ENCODE data around the gene CACNA2D4.
A peak's percentile ranks its signal among the peaks of the same experiment; 100 is the strongest.

CACNA2D4 gene

DNA sequence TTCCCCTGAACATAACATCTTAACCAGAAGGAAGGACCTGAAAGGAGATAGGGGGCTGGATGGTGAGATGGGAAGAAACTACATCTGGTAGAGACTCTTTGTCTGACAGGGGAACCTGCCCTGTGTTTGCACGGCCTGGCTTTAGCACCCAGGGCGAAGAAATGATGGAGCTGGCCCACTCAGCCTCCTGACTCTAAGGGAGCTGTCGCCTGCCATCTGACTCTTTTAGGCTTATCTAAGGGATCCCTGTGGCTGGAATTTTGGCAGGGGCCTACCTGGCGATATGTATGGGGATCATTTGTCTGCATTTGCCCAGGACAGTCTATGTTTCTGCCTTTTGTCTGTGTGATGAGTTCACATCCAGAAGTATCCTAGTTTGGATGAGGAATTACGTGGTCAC is 15.6 kb upstream of the CACNA2D4 start:
- no peak for DNase-seq

DNA sequence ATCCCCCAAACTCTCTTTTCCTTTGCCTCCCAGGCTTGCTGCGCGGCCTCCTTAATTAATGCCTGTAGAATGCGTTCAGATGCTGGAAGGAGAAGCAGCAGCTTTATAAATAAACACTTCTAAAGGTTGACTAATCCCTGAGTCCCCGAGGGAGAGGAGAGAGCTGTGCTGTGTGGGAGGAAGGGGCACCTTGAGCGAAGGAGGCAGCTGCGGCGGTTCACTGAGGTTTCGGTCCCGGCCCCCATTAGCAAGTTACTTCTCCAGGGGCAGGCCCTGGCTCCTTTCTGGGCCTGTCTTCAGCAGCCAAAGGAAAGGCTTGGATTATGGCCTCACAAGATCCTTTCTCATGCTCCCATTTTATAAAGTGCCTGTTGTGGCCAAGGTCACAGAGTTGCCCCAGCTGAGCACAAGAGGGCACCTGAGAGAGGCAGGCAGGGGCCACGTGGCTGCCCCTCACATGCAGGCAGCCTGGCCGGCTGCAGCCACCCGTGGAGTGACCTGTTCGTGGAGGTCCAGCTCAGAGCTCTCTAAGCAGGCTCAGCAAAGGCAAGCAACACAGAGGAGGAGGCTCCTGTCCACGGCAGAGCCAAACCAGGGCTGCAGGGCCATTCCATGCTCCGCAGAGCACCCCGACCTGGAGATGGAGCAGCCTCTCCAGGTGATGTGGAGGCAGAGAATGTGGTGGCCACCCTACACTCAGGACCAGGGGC is 15.0 kb upstream of the CACNA2D4 start:
- DNase-seq, result no peak

DNA sequence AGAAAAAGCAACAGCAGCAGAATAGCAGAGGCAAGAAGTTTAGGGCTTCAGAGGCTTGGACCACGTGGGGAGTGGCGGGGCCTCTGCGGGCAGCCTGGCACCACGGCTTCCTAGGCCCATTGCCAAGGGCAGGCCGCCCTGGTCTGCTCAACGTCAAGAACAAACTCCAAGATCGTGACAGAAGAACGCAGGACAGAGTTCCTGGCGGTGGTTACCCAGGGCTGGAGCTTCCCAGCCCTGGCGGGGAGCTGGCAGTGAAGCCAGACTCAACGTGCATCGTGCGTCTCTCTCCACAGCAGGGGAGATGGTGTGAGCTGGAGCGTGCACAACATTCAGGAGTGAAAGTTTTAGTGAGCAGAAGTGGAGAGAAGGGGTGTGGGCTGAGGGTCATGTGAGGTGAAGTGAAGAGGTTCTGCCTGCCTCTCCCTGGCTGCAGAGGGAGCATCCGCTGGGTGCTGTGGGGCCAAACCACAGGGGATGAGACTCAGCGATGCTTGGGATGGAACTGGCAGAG is 13.9 kb upstream of the CACNA2D4 start:
- peak; percentile 13 for DNase-seq

DNA sequence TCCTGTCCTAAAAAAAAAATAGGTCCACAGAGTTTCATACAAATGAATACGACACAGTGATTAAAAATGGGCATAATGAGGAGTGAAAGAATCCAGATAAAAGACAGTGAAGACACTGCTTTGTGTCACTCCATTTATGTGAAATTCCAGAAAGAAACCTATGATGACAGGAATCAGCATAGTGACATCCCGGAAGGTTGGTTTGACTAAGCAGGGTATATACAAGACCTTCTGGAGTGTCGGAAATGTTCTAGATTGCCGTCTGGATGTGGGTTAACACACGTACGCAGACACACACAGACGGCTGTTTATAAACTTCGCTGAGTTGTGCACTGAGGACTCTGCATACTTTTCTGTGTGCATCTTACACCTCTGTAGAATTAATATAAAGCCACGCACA is 13.2 kb upstream of the CACNA2D4 start:
- no peak for DNase-seq

DNA sequence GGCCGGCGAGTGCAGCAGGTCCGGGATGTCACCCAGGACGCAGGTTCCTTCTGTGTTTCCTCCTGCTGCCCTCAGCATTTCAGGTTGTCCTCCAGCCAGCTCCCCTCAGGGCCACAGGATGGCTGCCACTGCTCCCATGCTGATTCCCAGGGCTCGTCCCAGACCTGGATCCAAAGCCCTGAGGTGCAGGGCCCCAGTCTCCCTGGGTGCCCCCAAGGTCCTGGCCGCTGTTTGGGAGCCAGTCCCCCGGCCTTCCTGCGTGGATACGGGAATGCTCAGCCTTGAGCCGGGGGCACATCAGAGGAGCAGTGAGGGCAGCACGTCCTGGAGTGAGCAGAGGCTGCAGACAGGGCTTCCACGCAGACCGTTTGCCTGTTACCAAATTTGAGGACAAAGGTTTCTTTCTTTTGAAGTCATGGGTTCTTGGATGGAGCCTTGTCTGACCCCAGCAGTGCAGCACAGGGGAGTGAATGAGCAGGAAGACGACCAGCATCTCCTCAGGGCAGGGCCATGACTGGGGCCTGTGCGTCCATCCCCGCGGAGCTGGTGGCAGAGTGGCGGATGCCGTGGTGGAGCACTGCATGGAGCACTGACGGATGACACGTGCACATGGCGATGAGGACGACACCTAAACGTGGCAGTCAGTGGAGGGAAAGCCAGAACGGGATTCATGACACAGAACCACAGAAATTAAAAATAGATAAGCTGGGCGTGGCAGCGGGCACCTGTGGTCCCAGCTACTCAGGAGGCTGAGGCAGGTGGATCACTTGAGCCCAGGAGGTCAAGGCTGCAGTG is 12.5 kb upstream of the CACNA2D4 start:
- DNase-seq, result no peak

DNA sequence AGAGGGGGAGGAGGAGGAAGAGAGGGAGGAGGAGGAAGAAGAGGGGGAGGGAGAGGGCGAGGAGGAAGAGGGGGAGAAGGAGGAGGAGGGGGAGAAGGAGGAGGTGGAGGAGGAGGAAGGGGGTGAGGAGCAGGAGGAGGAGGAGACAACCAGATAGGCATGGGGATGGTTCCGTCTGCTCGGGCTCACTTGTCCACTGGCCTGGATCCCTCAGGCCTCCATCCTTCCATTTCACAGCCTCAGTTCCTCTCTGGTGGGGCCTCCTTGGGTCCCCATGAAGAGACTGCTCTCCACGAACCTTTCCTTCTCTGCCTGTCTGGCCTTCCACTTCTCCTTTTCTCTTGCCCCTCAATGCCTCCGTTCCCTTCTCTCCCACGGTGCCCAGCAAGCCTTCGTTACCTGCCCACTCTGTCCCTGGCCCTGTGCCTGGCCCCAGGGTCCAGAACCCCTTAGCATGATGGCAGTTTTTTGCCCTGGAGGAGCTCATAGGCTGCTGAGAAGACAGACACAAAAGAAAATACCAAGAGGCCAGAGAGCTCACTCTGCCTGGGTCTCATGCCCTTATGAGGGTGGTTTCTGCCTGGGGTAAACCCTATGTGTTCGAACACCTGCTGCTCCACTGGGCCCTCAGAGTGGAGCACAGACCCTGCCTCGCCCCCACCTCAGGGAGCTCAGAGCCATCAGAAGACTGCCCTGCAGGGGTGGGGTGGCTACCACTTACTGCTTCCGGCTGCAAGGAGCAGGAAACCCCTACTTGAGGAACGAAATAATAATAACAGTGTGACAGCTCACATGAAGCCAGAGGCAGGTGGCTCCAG is 11.7 kb upstream of the CACNA2D4 start:
- peak; percentile 48 for DNase-seq

DNA sequence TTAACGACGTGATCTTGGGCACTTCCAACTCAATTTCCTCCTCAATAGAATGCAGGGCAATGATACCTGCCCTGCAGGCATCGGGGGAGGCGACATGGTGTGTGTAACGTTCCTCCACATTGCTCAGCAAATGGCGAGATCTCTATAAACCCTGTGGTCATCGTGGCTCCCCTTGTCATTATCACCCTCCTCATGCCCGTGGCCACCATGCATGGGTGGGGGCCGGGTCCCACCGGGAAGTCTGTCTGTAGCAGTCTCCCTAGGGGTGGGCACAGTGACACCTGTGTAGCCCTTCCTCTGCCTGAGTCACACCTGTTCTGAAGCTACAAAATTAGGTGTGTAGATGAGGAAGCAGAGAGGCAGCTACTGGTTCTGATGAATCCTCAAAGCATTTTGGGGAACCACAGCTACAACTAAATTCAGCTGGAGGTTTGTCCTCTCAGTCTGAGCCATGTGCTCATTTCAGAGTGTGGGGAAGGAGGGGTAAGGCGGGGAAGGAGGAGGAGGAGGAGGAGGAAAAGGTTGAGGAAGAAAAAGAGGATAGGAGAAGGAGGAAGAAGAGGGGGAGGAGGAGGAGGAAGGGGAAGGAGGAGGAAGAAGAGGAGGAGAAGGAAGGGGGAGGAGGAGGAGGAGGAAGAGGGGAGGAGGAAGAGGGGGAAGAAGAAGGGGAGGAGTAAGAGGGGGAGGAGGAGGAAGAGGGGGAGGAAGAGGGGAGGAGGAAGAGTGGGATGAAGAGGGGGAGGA is 11.0 kb upstream of the CACNA2D4 start:
- DNase-seq, result peak; percentile 62

DNA sequence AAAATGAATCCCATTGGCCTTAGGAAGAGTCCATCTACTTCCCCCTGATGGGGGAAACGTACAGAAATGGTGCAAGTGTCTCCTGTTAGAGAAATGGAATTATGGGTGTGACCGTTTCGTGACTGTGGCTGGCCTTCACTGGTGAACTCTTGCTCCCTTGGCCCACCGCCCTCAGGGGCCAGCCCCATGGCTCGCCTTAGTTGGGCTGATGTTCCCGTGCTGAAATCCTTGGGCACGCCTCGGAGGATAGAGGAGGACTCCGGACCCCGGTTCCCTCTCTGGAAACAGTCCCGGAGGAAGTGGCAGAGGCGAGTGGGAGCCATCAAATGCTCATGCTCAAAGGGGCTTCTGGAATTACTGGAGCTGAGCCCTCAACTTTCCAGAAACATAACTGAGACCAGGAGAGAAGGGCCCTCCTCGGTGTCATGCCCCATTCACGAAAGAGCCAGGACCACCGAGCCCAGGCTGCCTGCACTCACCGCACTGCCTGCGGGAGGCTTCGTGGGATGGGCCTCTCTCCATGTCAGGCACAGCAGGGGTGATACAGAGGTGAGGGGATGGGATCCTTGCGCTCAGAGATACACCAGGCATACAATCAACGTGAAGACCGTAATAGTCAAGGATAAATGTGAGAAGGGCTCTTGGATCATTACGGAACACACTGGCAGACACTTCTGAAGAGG is 10.1 kb upstream of the CACNA2D4 start:
- DNase-seq, result no peak

DNA sequence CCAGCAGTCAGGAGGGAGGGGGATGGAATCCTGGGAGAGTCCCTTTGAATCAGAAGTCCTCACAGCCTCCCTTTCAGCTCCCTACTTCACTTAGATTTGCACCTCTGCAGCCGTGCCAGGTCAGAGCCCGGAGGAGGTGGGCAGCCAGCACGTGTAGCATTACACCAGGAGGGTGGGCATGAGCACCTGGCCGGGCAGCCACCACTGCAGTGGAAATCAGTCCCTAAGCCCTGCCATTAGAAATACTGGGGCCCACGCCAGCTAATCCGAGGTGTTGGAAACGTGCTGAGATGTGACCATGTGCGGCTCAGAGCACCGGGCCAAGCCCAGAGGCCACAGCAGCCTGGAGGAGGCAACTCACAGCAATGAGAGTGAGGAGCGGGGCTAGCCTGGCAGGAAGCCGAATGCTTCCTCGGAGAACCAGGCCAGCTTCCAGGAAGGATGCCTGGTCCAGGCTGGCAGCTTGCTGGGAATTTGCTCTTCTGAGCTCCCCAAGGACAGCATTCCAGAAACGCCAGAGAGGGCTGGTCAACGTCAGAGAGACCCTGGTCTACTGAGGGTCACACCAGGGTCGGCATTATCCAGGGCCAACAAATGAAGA is 9.4 kb upstream of the CACNA2D4 start:
- DNase-seq, result no peak

DNA sequence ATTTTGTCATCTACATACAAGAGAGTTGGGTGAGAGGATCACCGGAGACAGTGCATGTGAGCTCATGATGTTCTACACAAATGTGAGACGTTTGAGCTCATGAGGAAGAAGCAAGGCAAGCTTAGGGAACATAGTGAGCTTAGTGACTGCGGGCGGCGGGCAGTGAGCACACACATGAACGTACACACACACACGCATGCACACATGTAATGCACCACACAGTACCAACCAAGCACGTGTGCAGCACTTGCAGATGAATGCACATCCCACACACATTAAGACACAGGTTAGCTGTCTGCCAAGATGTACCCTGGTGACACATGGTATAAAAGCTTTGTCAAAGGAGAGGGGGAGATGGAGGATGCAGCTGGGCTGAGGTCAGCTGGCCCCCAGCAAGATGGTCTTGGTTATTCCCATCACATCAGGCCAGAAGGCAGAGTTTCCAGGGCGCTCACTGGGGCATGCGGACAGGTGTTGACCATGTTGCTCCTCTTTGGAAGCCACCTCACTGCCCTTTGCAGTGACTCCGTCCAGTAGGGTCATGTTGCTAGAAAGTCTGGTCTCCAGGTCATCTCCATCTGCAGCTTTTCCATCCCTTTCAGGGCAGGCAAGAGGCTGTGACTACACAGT is 8.7 kb upstream of the CACNA2D4 start:
- no peak for DNase-seq

DNA sequence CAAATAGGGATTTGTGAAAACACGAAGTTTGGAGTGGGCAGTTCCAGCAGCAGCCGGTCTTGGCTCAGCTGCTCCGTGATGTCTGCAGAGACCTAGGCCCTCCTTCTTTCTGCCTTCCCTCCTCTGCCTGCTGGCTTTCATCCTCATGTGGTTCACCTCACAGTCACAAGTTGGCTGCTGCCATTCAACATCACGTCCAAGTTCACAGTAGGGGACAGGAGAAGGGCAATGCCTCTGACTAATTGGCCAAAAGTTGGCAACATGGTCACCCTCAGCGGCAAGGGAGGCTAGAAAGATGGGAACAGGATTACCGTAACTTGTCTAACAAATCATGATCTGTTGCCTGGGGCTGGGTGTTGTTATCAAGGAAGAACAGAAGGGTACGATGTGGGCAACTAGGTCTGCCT is 7.8 kb upstream of the CACNA2D4 start:
- no peak for DNase-seq

DNA sequence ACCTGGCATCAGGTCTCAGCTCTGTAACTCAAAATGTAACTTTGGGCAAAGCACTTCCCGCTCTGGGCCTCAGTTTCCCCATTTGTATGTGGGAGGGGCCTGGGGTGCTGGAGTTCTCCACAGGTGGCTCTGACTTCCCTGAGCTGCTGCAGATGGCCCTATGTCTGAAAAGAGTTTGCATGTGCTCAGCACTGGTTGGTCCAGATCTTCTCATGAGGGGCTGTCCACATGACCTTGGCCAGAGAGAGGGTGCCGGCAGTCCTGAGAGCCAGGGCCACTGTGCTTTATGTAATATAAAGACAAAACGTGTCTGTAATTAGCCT is 7.2 kb upstream of the CACNA2D4 start:
- DNase-seq, result no peak

DNA sequence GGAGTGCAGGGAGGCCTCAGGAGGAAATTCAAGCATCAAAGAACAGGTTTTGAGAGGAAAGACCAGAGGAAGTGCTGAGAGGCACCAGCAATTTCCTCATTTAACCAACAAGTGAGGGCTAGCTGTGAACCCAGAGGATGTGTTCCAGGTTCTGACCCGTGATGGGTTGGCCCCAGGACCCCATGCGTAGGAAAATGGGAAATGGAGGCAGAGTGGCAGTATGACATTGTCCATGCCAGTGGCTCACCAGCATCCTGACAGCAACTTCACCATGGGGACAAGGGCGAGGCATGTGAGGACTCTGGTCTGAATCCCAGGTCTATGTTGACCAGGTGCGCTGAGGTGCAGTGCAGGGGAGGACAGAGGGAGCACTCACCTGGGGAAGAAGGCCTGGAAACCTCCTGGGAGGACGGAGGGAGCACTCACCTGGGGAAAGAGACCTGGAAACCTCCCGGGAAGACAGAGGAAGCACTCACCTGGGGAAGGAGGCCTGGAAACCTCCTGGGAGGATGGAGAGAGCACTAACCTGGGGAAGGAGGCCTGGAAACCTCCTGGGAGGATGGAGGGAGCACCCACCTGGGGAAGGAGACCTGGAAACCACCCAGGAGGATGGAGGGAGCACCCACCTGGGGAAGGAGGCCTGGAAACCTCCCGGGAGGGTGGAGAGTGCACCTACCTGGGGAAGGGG is 6.7 kb upstream of the CACNA2D4 start:
- peak; percentile 28 for DNase-seq

DNA sequence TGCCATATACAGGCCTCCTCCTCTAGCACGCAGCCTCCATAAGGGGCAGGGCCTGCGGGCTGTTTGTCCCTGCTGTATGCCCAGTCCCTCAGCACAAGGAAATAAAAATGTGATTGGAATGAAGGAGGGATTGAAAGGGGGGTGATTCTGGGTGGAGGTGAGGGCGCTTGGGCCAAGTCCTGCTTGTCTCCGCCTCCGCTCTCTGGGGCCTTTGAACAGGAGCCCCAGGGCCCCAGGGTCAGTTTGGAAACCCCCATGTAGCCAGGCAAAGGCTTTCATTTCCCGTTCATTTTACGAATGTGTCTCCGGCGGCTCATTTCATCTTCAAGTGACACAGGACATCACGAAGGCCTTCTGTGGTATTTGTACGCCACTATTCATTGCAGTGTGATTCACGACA is 4.5 kb upstream of the CACNA2D4 start:
- no peak for DNase-seq

DNA sequence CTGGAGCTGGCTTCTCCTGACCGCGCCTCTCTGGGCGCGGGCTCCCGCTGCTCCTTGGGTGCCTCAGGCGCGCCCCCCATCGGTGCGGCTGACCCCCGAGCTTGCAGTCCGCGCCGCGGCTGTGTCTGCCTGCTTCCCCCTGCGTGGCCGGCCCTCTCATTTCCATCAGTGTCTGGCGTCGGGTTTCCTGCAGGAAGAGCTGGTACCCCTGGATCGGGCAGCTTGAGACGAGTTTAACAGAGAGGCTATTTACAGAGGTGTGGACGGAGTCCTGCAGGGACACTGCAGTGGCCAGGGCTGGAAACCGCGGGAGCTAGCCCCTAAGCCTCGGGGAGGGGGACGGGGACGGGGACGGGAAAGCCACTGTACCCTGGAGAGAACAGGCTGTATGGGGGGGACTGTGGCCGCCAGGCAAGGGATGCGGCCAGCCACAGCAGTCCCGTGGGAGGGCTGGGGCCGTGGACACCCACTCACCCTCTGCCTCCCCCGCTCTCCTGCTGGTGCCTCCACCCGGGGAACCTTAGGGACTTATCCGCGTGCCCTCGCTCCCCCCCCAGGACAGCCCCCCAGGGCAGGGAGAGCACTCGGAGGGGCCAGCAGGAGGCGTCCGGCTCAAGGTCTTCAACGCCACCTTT is 3.7 kb upstream of the CACNA2D4 start:
- DNase-seq, result no peak

DNA sequence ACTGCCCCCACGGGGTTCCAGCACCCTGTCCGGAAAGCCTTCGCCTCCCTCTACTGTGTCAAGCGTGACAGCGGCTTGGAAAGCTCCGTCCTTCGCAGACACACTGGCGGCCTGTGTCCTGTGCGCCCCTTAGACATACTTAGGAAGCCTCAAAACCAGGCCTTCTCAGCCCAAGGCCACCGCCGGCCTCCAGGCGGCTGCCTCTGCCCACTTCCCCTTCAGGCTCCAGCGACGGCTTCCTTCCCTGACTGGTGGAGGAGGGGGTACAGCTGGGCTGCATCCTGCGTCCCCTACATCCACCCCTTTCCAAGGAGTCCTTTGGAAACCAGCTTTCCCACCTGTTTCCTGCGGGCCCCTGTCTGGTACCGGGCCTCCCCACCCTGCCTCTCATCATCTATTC is 2.5 kb upstream of the CACNA2D4 start:
- DNase-seq, result peak; percentile 81

DNA sequence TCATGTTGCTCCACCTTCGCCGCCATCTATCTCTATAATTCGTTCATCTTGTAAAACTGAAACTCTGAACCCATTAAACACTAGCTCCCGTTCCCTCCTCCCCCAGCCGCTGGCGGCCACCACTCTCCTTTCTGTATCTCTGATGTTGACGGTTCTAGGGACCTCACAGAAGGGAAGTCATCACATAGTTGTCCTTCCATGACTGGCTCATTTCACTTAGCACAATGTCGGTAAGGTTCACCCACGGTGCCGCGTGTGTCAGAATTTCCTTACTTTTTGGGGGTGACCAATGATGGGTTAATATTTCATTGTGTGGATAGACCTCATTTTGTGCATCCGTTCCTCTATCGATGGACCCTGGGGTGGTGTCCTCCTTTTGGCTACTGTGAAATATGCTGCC is 2.0 kb upstream of the CACNA2D4 start:
- DNase-seq, result peak; percentile 40

DNA sequence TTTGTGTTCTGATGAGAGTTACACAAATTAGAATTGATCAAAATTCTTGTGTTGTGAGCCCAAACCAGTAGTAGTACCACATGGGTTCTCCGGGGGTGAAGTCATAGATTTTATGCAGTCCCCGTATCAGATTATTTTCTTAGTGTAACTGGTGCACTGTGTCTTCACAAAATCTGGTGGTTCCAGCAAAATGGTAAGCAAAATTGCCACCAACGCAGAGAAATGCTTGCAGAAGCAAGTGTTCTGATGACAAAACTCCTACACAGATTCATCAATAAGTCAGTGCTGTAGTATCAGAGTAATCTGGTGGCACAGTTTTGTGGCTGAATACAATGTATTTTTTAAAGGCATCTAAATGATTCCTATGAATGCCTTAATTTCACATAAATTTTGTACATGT is 1.3 kb upstream of the CACNA2D4 start:
- no peak for DNase-seq

DNA sequence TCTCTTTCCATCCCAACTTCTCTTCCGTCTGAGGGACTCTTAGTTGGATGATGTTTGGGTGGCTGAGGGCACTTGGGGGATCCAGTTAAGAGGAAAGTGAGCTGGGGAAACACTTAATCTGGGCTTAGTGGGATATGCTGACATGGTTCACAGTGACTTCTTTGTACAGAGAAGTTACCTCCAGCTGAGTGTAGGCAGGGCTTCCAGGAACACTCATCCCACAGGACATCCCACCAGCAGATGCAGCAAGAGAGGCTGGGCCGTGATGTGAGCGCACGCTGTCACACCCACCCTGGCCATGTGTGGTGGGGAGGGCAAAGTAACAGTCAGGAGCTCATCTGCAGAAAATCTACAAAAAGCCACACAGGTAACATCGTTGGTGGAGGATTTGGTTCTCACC is 832 bp upstream of the CACNA2D4 start:
- peak; percentile 38 for DNase-seq

DNA sequence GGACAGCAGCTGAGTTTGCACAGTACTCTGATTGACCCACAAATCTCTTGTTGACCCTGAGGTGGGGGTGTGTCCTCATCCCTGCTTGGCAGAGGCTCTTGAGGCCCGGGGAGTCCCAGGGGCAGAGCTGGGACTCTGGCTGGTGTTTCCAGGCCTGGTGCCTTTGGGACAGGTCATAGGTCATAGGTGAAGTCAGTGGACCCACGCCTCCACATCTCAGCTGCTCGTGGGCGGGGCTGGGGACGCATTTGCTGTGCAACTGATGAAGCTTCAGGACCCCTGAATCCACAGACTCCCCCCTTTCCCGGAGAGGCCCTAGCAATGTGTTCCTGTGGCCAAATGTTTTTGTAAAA is 408 bp upstream of the CACNA2D4 start:
- no peak for DNase-seq
